HepG2 (cell line): ENCODE data around the gene PCAT7. TPM values are rescaled to one million over a fixed set of nuclear protein-coding genes. Genes with fewer than 3 reads are reported as not detected.

Source experiments
- ATAC-seq: fragments of 200-7000 bp; cut with Tn5 transposase; 3 replicates; pipeline ENCODE4 v1.9.1; 2020; ENCODE audit warnings: mild to moderate bottlenecking, moderate library complexity
- BruUV-seq: library from RNA; stranded (reverse); fragments of 400-500 nt; replicated peaks from 2 replicates; lab custom pipeline; 2021; lab: Mats Ljungman, UMichigan
- CTCF ChIA-PET: fragments of 300-600 bp; formaldehyde crosslinking; extraction: SDS; loops from one replicate; lab custom pipeline; 2021; ENCODE audit warnings: low total read pairs, inconsistent platforms, low intra/inter-chr PET ratio; lab: Yijun Ruan, JAX
- POLR2A ChIA-PET: fragments of 350-600 bp; sonication (Branson Sonifier 250); formaldehyde crosslinking; loops from one replicate; lab custom pipeline; 2020; ENCODE audit warnings: antibody characterized with exemption, inconsistent platforms; lab: Yijun Ruan, JAX
- DNase-seq: peaks from one replicate; pipeline ENCODE4 v3.0.0-alpha.2; 2015; ENCODE audit warnings: low spot score
- FAIRE-seq: peaks from 3 replicates; lab custom pipeline; 2011; peaks lifted over from hg19 to GRCh38; lab: Jason Lieb, UNC
- H2AFZ ChIP-seq: one replicate; pipeline ENCODE4 v1.6.1; 2011; ENCODE audit warnings: low read length, inconsistent platforms
- H3K27ac ChIP-seq: fragments of 300-600 bp; 3 replicates; pipeline ENCODE4 v1.8.0; 2011; ENCODE audit warnings: mixed run types, mild to moderate bottlenecking, mixed read lengths, low read length, inconsistent platforms; ENCODE audit not compliant: insufficient read depth; ENCODE audit errors: extremely low read length
- H3K27me3 ChIP-seq, 2 experiments: fragments of 200-600 bp in 1 of 2; 2 replicates in 1 of 2; 3 replicates in 1 of 2; pipeline versions ENCODE4 v1.6.0 to v1.8.0; 2011; ENCODE audit warnings: low read length in 2 of 2, mild to moderate bottlenecking in 2 of 2, moderate library complexity in 2 of 2, inconsistent platforms in 1 of 2; ENCODE audit not compliant: insufficient read depth in 2 of 2, control insufficient read depth in 1 of 2
- H3K36me3 ChIP-seq, 2 experiments: fragments of 200-600 bp in 1 of 2; replicated peaks in 1 of 2; 2 replicates in 1 of 2; 3 replicates in 1 of 2; pipeline versions ENCODE4 v1.5.1 to v1.8.0; 2011; ENCODE audit warnings: low read length in 2 of 2, inconsistent platforms in 1 of 2; ENCODE audit not compliant: insufficient read depth in 2 of 2, control insufficient read depth in 1 of 2
- H3K4me1 ChIP-seq: 2 replicates; pipeline ENCODE4 v1.5.1; 2012; ENCODE audit warnings: low read length, inconsistent platforms; ENCODE audit not compliant: insufficient read depth
- H3K4me2 ChIP-seq: 2 replicates; pipeline ENCODE4 v1.6.0; 2011; ENCODE audit warnings: low read depth, low read length, inconsistent platforms
- H3K4me3 ChIP-seq, 3 experiments: fragments of 200-600 bp in 1 of 3; sonication (generic), shearing (Covaris generic) in 1 of 3; replicated peaks in 1 of 3; 2 replicates each; pipeline ENCODE4 v1.5.1; 2011 to 2016; ENCODE audit warnings: low read length in 3 of 3, inconsistent platforms in 2 of 3, low read depth in 2 of 3, mild to moderate bottlenecking in 2 of 3, control low read depth in 1 of 3, mixed read lengths in 1 of 3; ENCODE audit not compliant: insufficient read depth in 1 of 3
- H3K79me2 ChIP-seq: one replicate; pipeline ENCODE4 v1.6.1; 2011; ENCODE audit warnings: low read length, inconsistent platforms; ENCODE audit not compliant: insufficient read depth
- H3K9ac ChIP-seq: 2 replicates; pipeline ENCODE4 v1.6.0; 2011; ENCODE audit warnings: mild to moderate bottlenecking, low read depth, low read length, inconsistent platforms; ENCODE audit not compliant: insufficient read depth
- H3K9me3 ChIP-seq: 2 replicates; pipeline ENCODE4 v1.5.1; 2012; ENCODE audit warnings: mild to moderate bottlenecking, low read length
- H4K20me1 ChIP-seq: 2 replicates; pipeline ENCODE4 v1.6.0; 2011; ENCODE audit warnings: inconsistent platforms, mild to moderate bottlenecking, low read length, moderate library complexity; ENCODE audit not compliant: insufficient read depth
- ATF1 ChIP-seq: IDR thresholded peaks from 2 replicates; pipeline ENCODE4 v1.6.1; 2016; ENCODE audit warnings: mild to moderate bottlenecking, control low read depth
- FLYWCH1 ChIP-seq: sonication (generic); formaldehyde crosslinking; IDR thresholded peaks from 2 replicates; pipeline ENCODE4 v1.8.1; 2023; ENCODE audit warnings: mild to moderate bottlenecking, missing genetic modification reagents
- GPN1 ChIP-seq: sonication (generic); formaldehyde crosslinking; IDR thresholded peaks from 2 replicates; pipeline ENCODE4 v1.5.1; 2020; ENCODE audit warnings: missing genetic modification reagents, borderline replicate concordance
- HMG20A ChIP-seq: IDR thresholded peaks from 2 replicates; pipeline ENCODE4 v1.6.1; 2016; ENCODE audit warnings: borderline replicate concordance
- HOXA7 ChIP-seq: sonication (generic); formaldehyde crosslinking; IDR thresholded peaks from 2 replicates; pipeline ENCODE4 v1.8.1; 2022; ENCODE audit warnings: mild to moderate bottlenecking, missing genetic modification reagents, moderate library complexity
- KLF13 ChIP-seq: sonication (generic); formaldehyde crosslinking; IDR thresholded peaks from 2 replicates; pipeline ENCODE4 v1.4.0; 2020; ENCODE audit warnings: mild to moderate bottlenecking, missing genetic modification reagents
- MEIS2 ChIP-seq: sonication (generic); formaldehyde crosslinking; IDR thresholded peaks from 2 replicates; pipeline ENCODE4 v1.9.0; 2021; ENCODE audit warnings: mild to moderate bottlenecking, missing genetic modification reagents
- SCMH1 ChIP-seq: sonication (generic); formaldehyde crosslinking; IDR thresholded peaks from 2 replicates; pipeline ENCODE4 v1.9.0; 2021; ENCODE audit warnings: missing genetic modification reagents, mild to moderate bottlenecking, borderline replicate concordance
- TEAD3 ChIP-seq: optimal IDR thresholded peaks from 2 replicates; pipeline ENCODE3; 2016; ENCODE audit warnings: borderline replicate concordance
- TOE1 ChIP-seq: sonication (generic); formaldehyde crosslinking; IDR thresholded peaks from 2 replicates; pipeline ENCODE4 v1.4.0; 2020; ENCODE audit warnings: mild to moderate bottlenecking, missing genetic modification reagents
- ZNF232 ChIP-seq: sonication (generic); formaldehyde crosslinking; IDR thresholded peaks from 2 replicates; pipeline ENCODE4 v1.4.0; 2020; ENCODE audit warnings: missing genetic modification reagents, borderline replicate concordance
- ZNF430 ChIP-seq: sonication (generic); formaldehyde crosslinking; IDR thresholded peaks from 2 replicates; pipeline ENCODE4 v1.9.0; 2021; ENCODE audit warnings: mild to moderate bottlenecking, missing genetic modification reagents
- ZNF446 ChIP-seq: sonication (generic); formaldehyde crosslinking; IDR thresholded peaks from 2 replicates; pipeline ENCODE4 v1.5.0; 2020; ENCODE audit warnings: mild to moderate bottlenecking, missing genetic modification reagents
- WGBS: methylation state at CpG from one replicate; pipeline ENCODE4 v1.1.6; 2017; ENCODE audit warnings: low lambda C conversion rate; 5-methylcytosine and 5-hydroxymethylcytosine counted together
- in situ Hi-C: cut with HindIII; loops from 2 replicates; pipeline ENCODE4 v1.10.0; 2017; ENCODE audit warnings: low pct_unique_long_range_greater_than_20kb; ENCODE audit not compliant: extremely low pct_ligation_motif_present
- intact Hi-C: fragments of 100-400 bp; cut with micrococcal nuclease; formaldehyde crosslinking; loops from one replicate; pipeline ENCODE4 v1.10.0; 2022; ENCODE audit not compliant: unreplicated experiment
- polyA plus RNA-seq, 8 experiments: library from polyadenylated mRNA; depleted of rRNA in 3 of 8; stranded (reverse) in 7 of 8; unstranded in 1 of 8; fragments of >200 nt; fragmentation: Illumina TruSeq in 4 of 8; extraction: Trizol in 4 of 8; gene quantifications; 2 replicates each; pipeline versions ENCODE4 v1.2.1 to v1.2.3, GENCODE V29; 2011 to 2016; ENCODE audit warnings: low read depth in 4 of 8, missing spikeins in 1 of 8, mixed read lengths in 1 of 8; ENCODE audit not compliant: insufficient read depth in 1 of 8
- total RNA-seq, 5 experiments: library from RNA; depleted of rRNA; stranded (reverse); fragments of >200 nt; fragmentation: Illumina TruSeq; extraction: Trizol; gene quantifications; 2 replicates each; pipeline ENCODE4 v1.2.3, GENCODE V29; 2016; ENCODE audit warnings: low read depth in 1 of 5
- TF ChIP-seq, protein P1 (sequence below): sonication (generic); formaldehyde crosslinking; IDR thresholded peaks from 2 replicates; pipeline ENCODE4 v1.5.1; 2020; ENCODE audit warnings: missing genetic modification reagents, mild to moderate bottlenecking, borderline replicate concordance
- TF ChIP-seq, protein P2 (sequence below): sonication (generic); formaldehyde crosslinking; IDR thresholded peaks from 2 replicates; pipeline ENCODE4 v1.4.0; 2020; ENCODE audit warnings: low read depth, mild to moderate bottlenecking, missing genetic modification reagents

PCAT7 gene
- total and polyA plus RNA-seq, 2 of the 13 experiments (the other 11 are each of a cell fraction or from before 2014, with no cell fraction given), result 2.3 to 3.9 TPM

DNA sequence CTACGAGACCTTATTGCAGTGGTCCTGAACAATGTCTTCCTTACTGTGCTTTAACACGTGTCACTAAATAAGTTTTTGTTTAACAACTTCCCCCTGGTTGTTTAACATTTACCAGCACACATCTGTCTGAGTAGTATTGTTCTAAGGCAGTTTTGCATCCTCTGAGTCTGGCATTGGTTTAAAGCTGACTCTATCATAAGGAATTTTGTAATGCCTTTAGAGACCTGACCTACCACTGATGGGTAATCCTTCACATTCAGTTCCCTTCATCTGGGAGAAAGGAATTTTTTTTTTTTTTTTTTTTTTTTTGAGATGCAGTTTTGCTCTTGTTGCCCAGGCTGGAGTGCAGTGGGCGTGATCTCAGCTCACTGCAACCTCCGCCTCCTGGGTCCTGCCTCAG lies 20.0 kb upstream of the PCAT7 start:
- H4K20me1 ChIP-seq, result no peaks in the 10 kb centered on the region
- TF ChIP-seq TOE1 (CRISPR knock-in tag) (no peak), ZNF430 (CRISPR knock-in tag) (no peak), HOXA7 (CRISPR knock-in tag) (no peak), HMG20A (no peak), TEAD3 (CRISPR knock-in tag) (no peak), KLF13 (CRISPR knock-in tag) (no peak), MEIS2 (CRISPR knock-in tag) (no peak), ZNF232 (CRISPR knock-in tag) (no peak), GPN1 (no peak), ATF1 (no peak), FLYWCH1 (CRISPR knock-in tag) (no peak), SCMH1 (CRISPR knock-in tag) (no peak), ZNF446 (CRISPR knock-in tag) (no peak)
- TF ChIP-seq, protein P1, sequence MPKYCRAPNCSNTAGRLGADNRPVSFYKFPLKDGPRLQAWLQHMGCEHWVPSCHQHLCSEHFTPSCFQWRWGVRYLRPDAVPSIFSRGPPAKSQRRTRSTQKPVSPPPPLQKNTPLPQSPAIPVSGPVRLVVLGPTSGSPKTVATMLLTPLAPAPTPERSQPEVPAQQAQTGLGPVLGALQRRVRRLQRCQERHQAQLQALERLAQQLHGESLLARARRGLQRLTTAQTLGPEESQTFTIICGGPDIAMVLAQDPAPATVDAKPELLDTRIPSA, result no peak
- TF ChIP-seq, protein P2, sequence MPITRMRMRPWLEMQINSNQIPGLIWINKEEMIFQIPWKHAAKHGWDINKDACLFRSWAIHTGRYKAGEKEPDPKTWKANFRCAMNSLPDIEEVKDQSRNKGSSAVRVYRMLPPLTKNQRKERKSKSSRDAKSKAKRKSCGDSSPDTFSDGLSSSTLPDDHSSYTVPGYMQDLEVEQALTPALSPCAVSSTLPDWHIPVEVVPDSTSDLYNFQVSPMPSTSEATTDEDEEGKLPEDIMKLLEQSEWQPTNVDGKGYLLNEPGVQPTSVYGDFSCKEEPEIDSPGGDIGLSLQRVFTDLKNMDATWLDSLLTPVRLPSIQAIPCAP, result no peak
- BruUV-seq, result no TSS peak
- 94% methylated on average over 4 of the region's 4 CpGs for WGBS
- DNase-seq (no peak), FAIRE-seq (no peak), ATAC-seq (no peak)
- POLR2A ChIA-PET, result no interaction called here
- H3K4me3 ChIP-seq, result no peak overlapping the region
- no peak overlapping the region for H3K4me2 ChIP-seq
- peaks cover 21% of the 10 kb centered on the region for H3K4me1 ChIP-seq
- in situ Hi-C loops (no loop called here), intact Hi-C loops (no loop called here)
- no peak overlapping the region for H2AFZ ChIP-seq
- no peak overlapping the region for H3K9ac ChIP-seq
- peaks cover 0 to 3% of the 10 kb centered on the region in 2 experiments; a peak in 1 of 5 replicates for H3K36me3 ChIP-seq
- no peaks in the 10 kb centered on the region for H3K27me3 ChIP-seq
- H3K27ac ChIP-seq, result no peak overlapping the region
- no peaks in the 10 kb centered on the region for H3K9me3 ChIP-seq
- CTCF ChIA-PET, result no interaction called here
- H3K79me2 ChIP-seq, result peaks cover 6% of the 10 kb centered on the region
